GM19023 (cell line): ENCODE results near the gene CR1L.
"Not testable (repeated sequence)": the region's sequence is repeated elsewhere in the genome, so short reads cannot be mapped to it uniquely, and the experiment has no call there.

Source experiments
- ATAC-seq: cut with Tn5 transposase; IDR thresholded peaks from one replicate; pipeline ENCODE4 v1.9.1; 2021; ENCODE audit warnings: mild to moderate bottlenecking, moderate library complexity; ENCODE audit not compliant: unreplicated experiment

Gene CR1L

GRCh38 chr1:207644852-207645634, at the start of gene CR1L:
TSS of gene CR1L (plus strand) at chr1:207645133. CDS start at chr1:207645234, 101 bp downstream.
- peak; percentile 95 for ATAC-seq

- no peak for ATAC-seq
Observed at GRCh38 chr1:207603777-207604176, 41.2 kb upstream of the CR1L start.

GRCh38 chr1:207605444-207606361, 39.2 kb upstream of the CR1L start:
- no peak for ATAC-seq

GRCh38 chr1:207606362-207606755, 38.6 kb upstream of the CR1L start:
- ATAC-seq, result no peak

GRCh38 chr1:207612762-207613161, 32.2 kb upstream of the CR1L start:
- ATAC-seq, result no peak

GRCh38 chr1:207619871-207620542, 24.9 kb upstream of the CR1L start:
- ATAC-seq, result peak; percentile 90

- ATAC-seq, result no peak
Observed at GRCh38 chr1:207620543-207620893, 24.4 kb upstream of the CR1L start.

GRCh38 chr1:207625504-207626071, 19.3 kb upstream of the CR1L start:
- not testable (repeated sequence) for ATAC-seq

GRCh38 chr1:207626972-207627337, 18.0 kb upstream of the CR1L start:
- ATAC-seq, result no peak

- ATAC-seq, result no peak
Observed at GRCh38 chr1:207627496-207627895, 17.4 kb upstream of the CR1L start.

- ATAC-seq, result no peak
Observed at GRCh38 chr1:207628776-207629175, 16.2 kb upstream of the CR1L start.

GRCh38 chr1:207631137-207631536, 13.8 kb upstream of the CR1L start:
- no peak for ATAC-seq

- ATAC-seq, result no peak
Observed at GRCh38 chr1:207633226-207633625, 11.7 kb upstream of the CR1L start.

GRCh38 chr1:207633699-207634289, 11.1 kb upstream of the CR1L start:
- not testable (repeated sequence) for ATAC-seq

- not testable (repeated sequence) for ATAC-seq
Observed at GRCh38 chr1:207634293-207634692, 10.6 kb upstream of the CR1L start.

- not testable (repeated sequence) for ATAC-seq
Observed at GRCh38 chr1:207635569-207636186, 9.3 kb upstream of the CR1L start.

- ATAC-seq, result not testable (repeated sequence)
Observed at GRCh38 chr1:207638487-207639145, 6.3 kb upstream of the CR1L start.

GRCh38 chr1:207639362-207639761, 5.6 kb upstream of the CR1L start:
- ATAC-seq, result not testable (repeated sequence)

GRCh38 chr1:207644166-207644851, 624 bp upstream of the CR1L start:
- no peak for ATAC-seq
